ENCODE results near the gene PPP1R2. TPM values are rescaled to one million over a fixed set of nuclear protein-coding genes. Genes with fewer than 3 reads are reported as not detected.

PPP1R2 gene
- total RNA-seq, 4 donors from 2014 or later = 38.4 to 92.5 (median 50.7) TPM

- no peak for TF ChIP-seq CTCF (IDR thresholded peaks at IDR 0.05; ENCODE audit: low read depth)
Measured at GRCh38 chr3:195539479-195539878, 3.6 kb downstream of the PPP1R2 start.

- no peak for TF ChIP-seq CTCF (IDR thresholded peaks at IDR 0.05; ENCODE audit: low read depth)
Measured at GRCh38 chr3:195537995-195538394, 5.1 kb downstream of the PPP1R2 start.

- TF ChIP-seq CTCF (IDR thresholded peaks at IDR 0.05; ENCODE audit: low read depth) = no peak
Measured at GRCh38 chr3:195535293-195535692, 7.8 kb downstream of the PPP1R2 start.

GRCh38 chr3:195532834-195533233 lies 10.3 kb downstream of the PPP1R2 start:
- no peak for TF ChIP-seq CTCF (IDR thresholded peaks at IDR 0.05; ENCODE audit: low read depth)

GRCh38 chr3:195532345-195532744 lies 10.8 kb downstream of the PPP1R2 start:
- TF ChIP-seq CTCF (IDR thresholded peaks at IDR 0.05; ENCODE audit: low read depth) = no peak

GRCh38 chr3:195531683-195532082 lies 11.4 kb downstream of the PPP1R2 start:
- no peak for TF ChIP-seq CTCF (IDR thresholded peaks at IDR 0.05; ENCODE audit: low read depth)

- TF ChIP-seq CTCF (IDR thresholded peaks at IDR 0.05; ENCODE audit: low read depth) = no peak
Measured at GRCh38 chr3:195526492-195526891, 16.6 kb downstream of the PPP1R2 start.

Data from subcutaneous adipose tissue (tissue), 4 donors.